Ureter (tissue), 1 donor: ENCODE measurements around the gene MLLT3. TPM values are rescaled to one million over a fixed set of nuclear protein-coding genes. Genes with fewer than 3 reads are reported as not detected.

Experiments
- DNase-seq: peaks from one replicate; pipeline ENCODE4 v3.0.0-alpha.2; 2020; ENCODE audit warnings: low spot score
- total RNA-seq: library from RNA; stranded (reverse); gene quantifications from one replicate; pipeline ENCODE4 v1.2.4, GENCODE V29; 2023
- donor health status: DM: yes; HTN: yes; CAD: no.

The MLLT3 gene
- total RNA-seq, 1 donor from 2014 or later = 26.8 TPM

- no peak for DNase-seq
Observed at GRCh38 chr9:20557890-20558565, 64.3 kb downstream of the MLLT3 start.

- DNase-seq = no peak
Observed at GRCh38 chr9:20557285-20557684, 65.0 kb downstream of the MLLT3 start.

DNA sequence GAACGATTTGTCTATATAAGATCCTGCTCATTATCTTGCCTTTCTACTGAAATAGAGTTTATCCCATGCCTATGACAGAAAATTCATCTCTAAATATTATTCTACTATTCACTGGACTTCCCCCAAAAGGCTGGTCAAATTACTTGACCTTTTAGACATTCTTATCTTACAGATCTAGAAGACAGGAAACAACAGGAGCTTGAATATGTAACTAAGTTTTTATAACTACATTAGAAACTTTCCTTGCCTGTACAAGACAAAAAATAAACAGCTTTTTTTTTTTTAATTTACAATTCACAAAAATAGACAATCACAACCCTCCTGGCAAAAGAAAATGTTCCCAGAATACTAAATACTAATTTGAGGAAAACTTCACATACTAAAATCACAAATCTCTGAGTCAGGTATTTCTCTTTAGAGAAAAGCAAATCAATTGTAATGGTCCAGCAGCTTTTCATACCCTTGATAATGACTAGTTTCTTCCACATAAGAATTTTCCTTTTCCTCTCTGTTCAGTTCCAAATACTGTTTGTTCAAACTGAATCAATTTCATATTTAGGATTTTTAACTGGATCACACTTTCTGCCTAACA is 68.6 kb downstream of the MLLT3 start:
- no peak for DNase-seq

DNA sequence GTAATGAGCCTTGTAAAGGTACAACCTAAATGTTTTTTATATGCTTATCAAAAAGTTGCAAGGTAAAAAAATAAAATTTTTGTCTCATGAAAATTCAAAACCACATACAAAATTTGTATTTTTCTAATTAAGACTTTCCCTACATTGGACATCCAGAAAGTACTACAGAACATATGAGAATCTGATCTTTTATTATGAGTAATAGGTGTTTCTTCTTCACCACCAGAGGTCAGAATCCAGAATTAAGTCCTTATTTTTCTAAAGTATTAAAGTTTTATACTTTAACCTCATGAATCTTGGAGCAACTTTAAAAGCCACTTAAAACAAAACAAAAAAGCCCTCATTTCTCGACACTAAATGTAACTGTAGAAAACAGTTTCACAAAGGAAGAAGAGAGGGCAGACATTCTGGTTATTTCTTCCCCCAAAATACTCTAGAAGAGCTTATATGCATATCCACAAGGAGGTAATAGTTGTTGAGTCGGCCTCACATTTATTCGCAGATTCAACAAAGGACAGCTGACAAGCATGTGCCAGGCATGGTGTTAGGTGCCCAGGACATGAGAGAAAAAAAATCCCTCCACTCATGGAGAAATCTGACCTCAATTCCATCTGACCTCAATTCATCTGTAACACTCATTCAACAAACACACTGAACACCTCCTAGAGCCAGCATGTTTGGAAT is 69.3 kb downstream of the MLLT3 start:
- DNase-seq = no peak

- no peak for DNase-seq
Observed at GRCh38 chr9:20551835-20552234, 70.5 kb downstream of the MLLT3 start.

- no peak for DNase-seq
Observed at GRCh38 chr9:20551236-20551635, 71.1 kb downstream of the MLLT3 start.

GRCh38 chr9:20550326-20550725 is 72.0 kb downstream of the MLLT3 start:
- DNase-seq = no peak

GRCh38 chr9:20549053-20549452 is 73.2 kb downstream of the MLLT3 start:
- no peak for DNase-seq

- no peak for DNase-seq
Observed at GRCh38 chr9:20545023-20545622, 77.2 kb downstream of the MLLT3 start.

- DNase-seq = no peak
Observed at GRCh38 chr9:20540169-20540863, 82.0 kb downstream of the MLLT3 start.

DNA sequence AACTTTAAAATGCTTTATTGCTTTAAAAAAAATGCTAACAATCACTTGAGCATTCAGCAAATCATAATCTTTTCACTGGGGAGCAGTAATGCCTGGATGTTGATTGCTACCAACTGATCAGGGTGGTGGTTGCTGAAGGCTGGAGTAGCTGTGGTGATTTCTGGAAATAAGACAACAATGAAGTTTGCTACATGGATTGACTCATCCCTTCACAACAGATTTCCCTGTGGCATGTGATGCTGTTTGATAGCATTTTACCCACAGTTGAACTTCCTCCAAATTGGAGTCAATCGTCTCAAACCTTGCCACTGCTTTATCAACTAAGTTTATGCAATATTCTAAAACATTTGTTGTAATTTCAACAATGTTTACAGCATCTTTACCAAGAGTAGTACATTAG is 83.3 kb downstream of the MLLT3 start:
- no peak for DNase-seq

DNA sequence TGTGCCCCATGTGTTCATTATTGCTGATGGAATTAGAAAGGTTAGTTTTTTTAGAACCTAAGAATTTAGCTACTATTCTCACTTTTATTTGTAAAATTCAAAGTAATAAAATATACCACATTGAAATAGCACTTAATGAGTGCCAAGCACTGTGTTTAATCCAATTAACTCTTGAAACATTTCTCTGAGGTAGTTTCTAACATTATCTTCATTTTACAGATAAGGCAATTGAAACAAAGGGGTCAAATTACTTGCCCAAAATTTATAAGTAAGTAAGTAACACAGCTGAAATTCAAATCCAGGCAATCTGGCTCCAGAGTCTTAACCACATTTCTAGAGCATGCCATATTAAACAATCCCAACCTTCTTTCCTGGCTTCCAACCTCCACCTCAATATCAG is 84.2 kb downstream of the MLLT3 start:
- DNase-seq = no peak

- DNase-seq = no peak
Observed at GRCh38 chr9:20537294-20537693, 85.0 kb downstream of the MLLT3 start.

- DNase-seq = no peak
Observed at GRCh38 chr9:20532584-20532983, 89.7 kb downstream of the MLLT3 start.

- DNase-seq = no peak
Observed at GRCh38 chr9:20529837-20530236, 92.5 kb downstream of the MLLT3 start.

GRCh38 chr9:20528253-20528652 is 94.0 kb downstream of the MLLT3 start:
- DNase-seq = no peak

GRCh38 chr9:20526500-20527319 is 95.6 kb downstream of the MLLT3 start:
- no peak for DNase-seq

DNA sequence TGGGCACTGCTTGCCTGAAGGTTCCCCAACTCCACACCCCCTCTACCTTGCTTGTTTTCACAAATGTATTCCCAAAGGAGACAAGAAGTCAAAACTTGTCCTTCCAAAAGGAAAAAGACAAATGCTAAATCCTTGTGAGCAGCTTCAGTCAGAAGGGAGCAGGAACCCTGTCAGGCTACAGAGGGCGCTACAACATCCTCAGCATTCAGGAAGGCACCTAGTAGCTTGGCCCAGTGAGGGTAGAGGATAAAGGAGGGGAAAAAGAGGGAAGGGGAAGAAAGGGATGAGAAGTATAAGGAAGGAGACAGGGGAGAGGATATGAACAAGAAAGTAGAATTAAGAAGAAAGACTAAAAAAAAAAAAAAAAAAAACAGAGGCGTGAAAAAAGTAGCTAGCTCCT is 97.5 kb downstream of the MLLT3 start:
- DNase-seq = no peak

GRCh38 chr9:20518737-20519136 is 103.6 kb downstream of the MLLT3 start:
- no peak for DNase-seq

GRCh38 chr9:20513126-20513913 is 109.0 kb downstream of the MLLT3 start:
- no peak for DNase-seq

DNA sequence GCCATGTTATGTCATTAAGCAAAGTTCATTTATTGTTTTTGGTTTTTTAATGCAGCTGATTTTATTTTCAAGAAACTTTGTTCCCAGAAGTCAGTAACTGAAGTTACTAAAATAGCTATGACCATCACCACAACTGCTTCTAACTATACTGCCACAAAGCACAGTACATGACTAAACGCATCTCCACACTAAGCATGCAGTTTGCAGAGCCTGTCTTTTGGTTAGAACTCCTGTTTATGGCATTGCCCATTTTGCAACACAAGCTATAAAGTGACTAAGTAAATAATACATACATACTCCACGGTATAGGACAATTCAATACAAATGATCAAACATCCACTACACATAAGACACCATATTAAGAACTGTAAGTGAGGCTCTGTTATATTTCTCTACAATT is 109.7 kb downstream of the MLLT3 start:
- DNase-seq = no peak
